ENCODE results near the gene SEL1L2. TPM values are rescaled to one million over a fixed set of nuclear protein-coding genes. Genes with fewer than 3 reads are reported as not detected.
A peak's percentile ranks its signal among the peaks of the same experiment; 100 is the strongest.

Gene SEL1L2
- total and polyA plus RNA-seq, 10 donors: 0.22 TPM; not detected in 9

- Histone ChIP-seq H3K36me3 (no peaks in the 10 kb centered on the region), H3K4me1 (peaks cover 0 to 16% (median 2%) of the 10 kb centered on the region in 6 donors), H3K4me3 (no peak overlapping the region), H3K9me3 (no peaks in the 10 kb centered on the region), H3K27me3 (replicated peaks in 1 of 7) (peaks cover 0 to 6% (median 0%) of the 10 kb centered on the region in 7 donors), H3K27ac (no peak overlapping the region)
- DNase-seq: no peak
- WGBS, 5 donors: 65 to 73% (median 69%) methylated on average over 4 of the region's 4 CpGs
- intact Hi-C loops (cut with DNase I; ENCODE audit: low total_unique reads): no loop called here
- TF ChIP-seq POLR2AphosphoS5 (IDR thresholded peaks at IDR 0.05) (no peak), CTCF (IDR thresholded peaks at IDR 0.05 in 8 of 11, conservative IDR thresholded peaks at IDR 0.05 in 3 of 11) (no peak), POLR2A (IDR thresholded peaks at IDR 0.05) (no peak)
These were observed 120.2 kb downstream of the SEL1L2 start for GRCh38 chr20:13870170-13870748.

GRCh38 chr20:13868331-13868730, 122.1 kb downstream of the SEL1L2 start:
- TF ChIP-seq POLR2A (IDR thresholded peaks at IDR 0.05): no peak
- TF ChIP-seq POLR2AphosphoS5 (IDR thresholded peaks at IDR 0.05): peak in 1 of 3 donors; percentile 41
- no peak for TF ChIP-seq CTCF (IDR thresholded peaks at IDR 0.05 in 8 of 11, conservative IDR thresholded peaks at IDR 0.05 in 3 of 11)
- H3K27ac ChIP-seq: peak overlapping the region in 3 of 8 donors; percentile 47 to 54 (median 50)
- intact Hi-C loops (cut with DNase I; ENCODE audit: low total_unique reads): no loop called here
- H3K4me1 ChIP-seq: peaks cover 0 to 16% (median 2%) of the 10 kb centered on the region in 6 donors
- 32 to 47% (median 45%) methylated on average over 4 of the region's 4 CpGs for WGBS, 5 donors
- H3K9me3 ChIP-seq: no peaks in the 10 kb centered on the region
- H3K36me3 ChIP-seq: no peaks in the 10 kb centered on the region
- H3K4me3 ChIP-seq: no peak overlapping the region
- H3K27me3 ChIP-seq (replicated peaks in 1 of 7): peaks cover 0 to 1% (median 0%) of the 10 kb centered on the region in 7 donors
- no peak for DNase-seq

GRCh38 chr20:13865791-13866351, 124.5 kb downstream of the SEL1L2 start:
- TF ChIP-seq CTCF (IDR thresholded peaks at IDR 0.05 in 8 of 11, conservative IDR thresholded peaks at IDR 0.05 in 3 of 11): no peak
- no peak for TF ChIP-seq POLR2A (IDR thresholded peaks at IDR 0.05)
- TF ChIP-seq POLR2AphosphoS5 (IDR thresholded peaks at IDR 0.05): no peak
- peaks cover 0 to 16% (median 2%) of the 10 kb centered on the region in 6 donors for H3K4me1 ChIP-seq
- no peak overlapping the region for H3K4me3 ChIP-seq
- intact Hi-C loops (cut with DNase I; ENCODE audit: low total_unique reads): no loop called here
- WGBS, 5 donors: 45 to 60% (median 49%) methylated on average over 5 of the region's 5 CpGs
- H3K27ac ChIP-seq: peak overlapping the region in 2 of 8 donors; percentile 21 to 28
- no peaks in the 10 kb centered on the region for H3K36me3 ChIP-seq
- H3K27me3 ChIP-seq (replicated peaks in 1 of 7): peaks cover 0 to 11% (median 0%) of the 10 kb centered on the region in 7 donors
- no peaks in the 10 kb centered on the region for H3K9me3 ChIP-seq
- DNase-seq: no peak

- intact Hi-C loops (cut with DNase I; ENCODE audit: low total_unique reads): no loop called here
- WGBS, 5 donors: 73 to 98% (median 86%) methylated on average over 2 of the region's 2 CpGs
- Histone ChIP-seq H3K36me3 (no peaks in the 10 kb centered on the region), H3K27ac (no peak overlapping the region), H3K4me3 (no peak overlapping the region), H3K9me3 (no peaks in the 10 kb centered on the region), H3K4me1 (peaks cover 0 to 16% (median 2%) of the 10 kb centered on the region in 6 donors), H3K27me3 (replicated peaks in 1 of 7) (peaks cover 0 to 11% (median 0%) of the 10 kb centered on the region in 7 donors)
- no peak for DNase-seq
- no peak for TF ChIP-seq CTCF (IDR thresholded peaks at IDR 0.05 in 8 of 11, conservative IDR thresholded peaks at IDR 0.05 in 3 of 11)
- TF ChIP-seq POLR2A (IDR thresholded peaks at IDR 0.05): no peak
- TF ChIP-seq POLR2AphosphoS5 (IDR thresholded peaks at IDR 0.05): no peak
These were observed 125.3 kb downstream of the SEL1L2 start for GRCh38 chr20:13865156-13865555.

All from spleen (tissue), 11 donors.